HG02840 (cell line): ENCODE measurements around the gene CRKL.
"Not testable (repeated sequence)": the region's sequence is repeated elsewhere in the genome, so short reads cannot be mapped to it uniquely, and the experiment has no call there.

ENCODE experiments used
- ATAC-seq: cut with Tn5 transposase; IDR thresholded peaks from one replicate; pipeline ENCODE4 v1.9.1; 2021; ENCODE audit warnings: mild to moderate bottlenecking, moderate library complexity, moderate number of reproducible peaks; ENCODE audit not compliant: unreplicated experiment, low FRiP score

The CRKL gene

GRCh38 chr22:20899827-20900423, 17.3 kb upstream of the CRKL start:
- ATAC-seq, result no peak

- not testable (repeated sequence) for ATAC-seq
Observed at GRCh38 chr22:20901093-20902033, 15.8 kb upstream of the CRKL start.

GRCh38 chr22:20903093-20903492, 14.1 kb upstream of the CRKL start:
- no peak for ATAC-seq

- ATAC-seq, result no peak
Observed at GRCh38 chr22:20904008-20904979, 12.9 kb upstream of the CRKL start.

- no peak for ATAC-seq
Observed at GRCh38 chr22:20904980-20905355, 12.2 kb upstream of the CRKL start.

GRCh38 chr22:20905415-20906386, 11.5 kb upstream of the CRKL start:
- ATAC-seq, result no peak

GRCh38 chr22:20906387-20906767, 10.8 kb upstream of the CRKL start:
- ATAC-seq, result no peak

GRCh38 chr22:20908717-20909116, 8.5 kb upstream of the CRKL start:
- not testable (repeated sequence) for ATAC-seq

GRCh38 chr22:20909543-20910303, 7.5 kb upstream of the CRKL start:
- no peak for ATAC-seq

- ATAC-seq, result no peak
Observed at GRCh38 chr22:20912494-20912893, 4.7 kb upstream of the CRKL start.

- no peak for ATAC-seq
Observed at GRCh38 chr22:20918663-20919218, 1.5 kb downstream of the CRKL start.

- ATAC-seq, result no peak
Observed at GRCh38 chr22:20919718-20920117, 2.5 kb downstream of the CRKL start.

GRCh38 chr22:20920881-20921203, 3.6 kb downstream of the CRKL start:
- no peak for ATAC-seq

GRCh38 chr22:20922141-20922751, 5.0 kb downstream of the CRKL start:
- no peak for ATAC-seq

GRCh38 chr22:20926243-20926642, 9.0 kb downstream of the CRKL start:
- ATAC-seq, result no peak

- ATAC-seq, result no peak
Observed at GRCh38 chr22:20927940-20928572, 10.8 kb downstream of the CRKL start.

- ATAC-seq, result no peak
Observed at GRCh38 chr22:20928573-20928967, 11.4 kb downstream of the CRKL start.

- ATAC-seq, result no peak
Observed at GRCh38 chr22:20930004-20930403, 12.8 kb downstream of the CRKL start.
